Mesendoderm (in vitro differentiated cells): ENCODE measurements around the gene IGF1R.

Source experiments
- DNase-seq: peaks from one replicate; pipeline ENCODE4 v3.0.0; 2013
- H2AK5ac ChIP-seq: 2 replicates; pipeline ENCODE4 v1.6.1; 2013; ENCODE audit warnings: low read length, inconsistent platforms
- H2BK120ac ChIP-seq: 2 replicates; pipeline ENCODE4 v1.6.1; 2013; ENCODE audit warnings: low read depth, mild to moderate bottlenecking, low read length, moderate library complexity, mixed read lengths
- H2BK15ac ChIP-seq: replicated peaks from 2 replicates; pipeline ENCODE4 v1.6.1; 2013; ENCODE audit warnings: low read depth, mild to moderate bottlenecking, moderate library complexity
- H2BK5ac ChIP-seq: 2 replicates; pipeline ENCODE4 v1.6.1; 2013; ENCODE audit warnings: low read length, inconsistent platforms
- H3K18ac ChIP-seq: 2 replicates; pipeline ENCODE4 v1.6.1; 2013; ENCODE audit warnings: mild to moderate bottlenecking, low read length, mixed read lengths
- H3K23ac ChIP-seq: one replicate; pipeline ENCODE4 v1.6.1; 2013; ENCODE audit warnings: low read length
- H3K27ac ChIP-seq: 2 replicates; pipeline ENCODE4 v1.5.1; 2013; ENCODE audit warnings: low read depth, mild to moderate bottlenecking, inconsistent platforms, low read length, moderate library complexity
- H3K27me3 ChIP-seq: 2 replicates; pipeline ENCODE4 v1.6.1; 2013; ENCODE audit warnings: low read length, control low read depth, mild to moderate bottlenecking, inconsistent platforms; ENCODE audit not compliant: insufficient read depth, poor library complexity
- H3K36me3 ChIP-seq: 2 replicates; pipeline ENCODE4 v1.6.1; 2013; ENCODE audit warnings: low read length, inconsistent platforms; ENCODE audit not compliant: control insufficient read depth, insufficient read depth
- H3K4ac ChIP-seq: one replicate; pipeline ENCODE4 v1.6.1; 2013; ENCODE audit warnings: low read depth, mild to moderate bottlenecking, low read length, moderate library complexity
- H3K4me1 ChIP-seq: 2 replicates; pipeline ENCODE4 v1.6.1; 2013; ENCODE audit warnings: low read depth, low read length, inconsistent platforms; ENCODE audit not compliant: control insufficient read depth
- H3K4me2 ChIP-seq: 2 replicates; pipeline ENCODE4 v1.6.1; 2013; ENCODE audit warnings: low read length
- H3K4me3 ChIP-seq: 2 replicates; pipeline ENCODE4 v1.5.1; 2013; ENCODE audit warnings: mild to moderate bottlenecking, low read length
- H3K56ac ChIP-seq: one replicate; pipeline ENCODE4 v1.6.1; 2013; ENCODE audit warnings: low read length
- H3K79me1 ChIP-seq: 2 replicates; pipeline ENCODE4 v1.6.1; 2013; ENCODE audit warnings: low read length, inconsistent platforms
- H3K79me2 ChIP-seq: 2 replicates; pipeline ENCODE4 v1.6.1; 2013; ENCODE audit warnings: mild to moderate bottlenecking, low read length; ENCODE audit not compliant: control insufficient read depth, insufficient read depth
- H3K9ac ChIP-seq: 2 replicates; pipeline ENCODE4 v1.6.1; 2013; ENCODE audit warnings: low read length, inconsistent platforms
- H4K5ac ChIP-seq: one replicate; pipeline ENCODE4 v1.6.1; 2013; ENCODE audit warnings: low read length
- H4K8ac ChIP-seq: one replicate; pipeline ENCODE4 v1.6.1; 2013; ENCODE audit warnings: low read depth, mild to moderate bottlenecking, control low read depth, low read length, moderate library complexity
- WGBS: extraction: QIAGEN DNeasy Blood & Tissue Kit; methylation state at CpG from one replicate; pipeline ENCODE4 v1.1.7; 2013; ENCODE audit warnings: low lambda C conversion rate, missing lambda C conversion rate; ENCODE audit not compliant: insufficient coverage; ENCODE audit errors: extremely low coverage; 5-methylcytosine and 5-hydroxymethylcytosine counted together

Gene IGF1R

DNA sequence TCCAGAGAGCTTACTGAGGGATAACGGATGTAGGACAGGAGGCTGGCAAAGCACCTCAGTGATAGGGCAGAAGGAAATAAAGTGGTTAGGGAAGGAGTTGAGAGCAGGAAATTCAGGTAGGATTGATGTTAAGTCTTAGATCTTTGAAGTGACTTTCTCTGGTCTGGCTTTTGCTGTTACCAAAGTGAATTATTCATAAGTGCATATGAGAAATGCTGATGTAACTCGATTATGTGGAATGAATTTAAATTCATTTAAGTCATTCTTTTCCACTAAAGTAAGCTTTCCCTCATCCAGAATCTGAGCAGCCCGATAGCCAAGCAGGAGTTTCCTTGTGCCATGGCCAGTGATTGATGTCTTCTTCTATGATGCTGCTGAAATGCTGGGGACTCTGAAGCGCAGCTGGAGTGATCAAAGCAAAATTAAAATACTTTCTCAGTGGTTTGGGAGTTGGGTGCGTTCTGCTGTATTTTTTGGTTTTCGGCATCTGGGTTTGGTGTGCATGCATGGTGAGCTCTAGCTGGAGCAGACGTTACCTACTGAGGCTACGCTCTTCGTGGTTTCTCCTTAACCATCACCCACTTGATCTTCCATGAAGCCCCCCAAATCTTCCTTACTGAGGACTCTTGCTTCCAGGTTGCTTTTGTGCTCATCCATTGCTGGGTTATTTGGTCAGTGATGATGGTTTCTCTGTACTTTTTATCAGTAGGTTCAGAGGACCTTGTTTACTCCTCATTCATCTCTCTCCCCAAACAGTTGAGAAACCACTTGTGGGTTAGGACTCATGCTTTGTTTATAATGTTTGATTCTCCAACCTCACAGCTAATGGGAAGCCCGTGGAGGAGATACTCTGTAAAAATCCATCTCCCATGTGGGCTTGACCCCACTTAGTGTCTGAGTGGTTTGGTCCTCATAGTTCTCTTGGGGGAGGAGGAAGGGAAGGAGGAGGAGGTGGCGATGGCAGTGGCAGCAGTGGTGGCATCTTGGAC lies 72.5 kb downstream of the IGF1R start:
- Histone ChIP-seq H4K5ac (no peak overlapping the region), H4K8ac (no peak overlapping the region), H3K27me3 (no peaks in the 10 kb centered on the region), H3K4me1 (peaks cover 27% of the 10 kb centered on the region), H3K23ac (no peak overlapping the region), H3K79me1 (peaks cover 54% of the 10 kb centered on the region), H3K79me2 (peaks cover 97% of the 10 kb centered on the region), H3K36me3 (no peaks in the 10 kb centered on the region), H3K4ac (no peak overlapping the region), H3K27ac (no peak overlapping the region), H2AK5ac (no peak overlapping the region), H3K4me3 (no peak overlapping the region), H2BK15ac (no peak overlapping the region), H3K18ac (no peak overlapping the region), H2BK5ac (no peak overlapping the region), H3K4me2 (no peak overlapping the region), H3K56ac (no peak overlapping the region), H2BK120ac (no peak overlapping the region), H3K9ac (no peak overlapping the region)
- no peak for DNase-seq
- no CpG with 5 or more reads among the region's 11 CpGs for WGBS

DNA sequence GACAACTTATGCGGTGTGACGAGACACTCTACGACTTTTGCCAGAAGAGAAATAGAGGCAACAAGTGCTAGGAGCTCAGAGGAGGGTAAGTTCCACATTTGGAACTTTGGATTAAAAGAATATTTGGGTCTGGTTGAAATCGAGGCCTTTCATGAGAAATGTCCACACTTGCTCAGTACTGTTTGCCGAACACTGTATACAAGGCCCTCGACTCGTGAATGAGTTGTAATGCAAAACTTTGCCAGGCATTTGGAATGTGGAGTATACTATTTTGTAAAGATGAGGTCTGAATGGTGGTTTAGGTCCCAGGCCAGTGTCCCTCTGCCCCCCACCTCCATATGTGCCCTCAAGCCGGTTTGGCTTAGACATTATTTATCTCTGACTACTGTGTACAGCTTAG lies 73.9 kb downstream of the IGF1R start:
- no peak overlapping the region for H3K4me2 ChIP-seq
- no peak overlapping the region for H3K56ac ChIP-seq
- no peak overlapping the region for H4K8ac ChIP-seq
- WGBS, result no CpG with 5 or more reads among the region's 8 CpGs
- peaks cover 28% of the 10 kb centered on the region for H3K4me1 ChIP-seq
- H3K36me3 ChIP-seq, result no peaks in the 10 kb centered on the region
- no peak overlapping the region for H2BK15ac ChIP-seq
- no peak overlapping the region for H3K9ac ChIP-seq
- H3K23ac ChIP-seq, result no peak overlapping the region
- no peak overlapping the region for H4K5ac ChIP-seq
- H3K79me1 ChIP-seq, result peaks cover 51% of the 10 kb centered on the region
- H2BK5ac ChIP-seq, result no peak overlapping the region
- no peak overlapping the region for H2AK5ac ChIP-seq
- H3K4me3 ChIP-seq, result no peak overlapping the region
- DNase-seq, result no peak
- H2BK120ac ChIP-seq, result no peak overlapping the region
- peaks cover 87% of the 10 kb centered on the region for H3K79me2 ChIP-seq
- H3K18ac ChIP-seq, result no peak overlapping the region
- H3K27me3 ChIP-seq, result no peaks in the 10 kb centered on the region
- H3K27ac ChIP-seq, result no peak overlapping the region
- H3K4ac ChIP-seq, result no peak overlapping the region

DNA sequence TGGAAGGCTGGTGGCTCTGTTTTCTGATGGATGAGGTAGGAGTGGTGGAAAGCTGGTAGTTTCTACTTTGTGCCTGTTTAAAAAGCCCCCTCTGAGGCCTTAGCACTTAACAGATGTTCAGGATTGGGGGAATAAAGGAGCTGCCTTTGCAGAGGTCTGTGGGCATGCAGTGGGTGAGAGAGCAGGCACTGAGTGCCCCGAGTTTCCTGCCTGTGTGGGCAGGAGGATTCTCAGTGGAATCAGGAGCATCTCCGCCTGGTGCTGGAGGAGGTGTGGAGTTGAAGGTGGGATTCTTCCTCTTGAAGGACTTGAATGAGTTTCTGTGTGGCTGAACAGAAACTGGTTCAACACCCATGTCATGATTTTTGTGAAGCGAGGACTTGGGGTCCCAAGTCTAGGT lies 74.3 kb downstream of the IGF1R start:
- H4K8ac ChIP-seq, result no peak overlapping the region
- no peak overlapping the region for H3K27ac ChIP-seq
- no peak overlapping the region for H3K23ac ChIP-seq
- no peak overlapping the region for H2AK5ac ChIP-seq
- H3K9ac ChIP-seq, result no peak overlapping the region
- no peak overlapping the region for H2BK120ac ChIP-seq
- no peak overlapping the region for H3K18ac ChIP-seq
- no peak overlapping the region for H3K4ac ChIP-seq
- H3K79me2 ChIP-seq, result peaks cover 88% of the 10 kb centered on the region
- no peaks in the 10 kb centered on the region for H3K27me3 ChIP-seq
- no peak overlapping the region for H3K56ac ChIP-seq
- no peaks in the 10 kb centered on the region for H3K36me3 ChIP-seq
- DNase-seq, result no peak
- H3K4me3 ChIP-seq, result no peak overlapping the region
- H2BK15ac ChIP-seq, result no peak overlapping the region
- H3K4me1 ChIP-seq, result peaks cover 31% of the 10 kb centered on the region
- peaks cover 53% of the 10 kb centered on the region for H3K79me1 ChIP-seq
- no peak overlapping the region for H3K4me2 ChIP-seq
- H2BK5ac ChIP-seq, result no peak overlapping the region
- WGBS, result no CpG with 5 or more reads among the region's 3 CpGs
- H4K5ac ChIP-seq, result no peak overlapping the region

DNA sequence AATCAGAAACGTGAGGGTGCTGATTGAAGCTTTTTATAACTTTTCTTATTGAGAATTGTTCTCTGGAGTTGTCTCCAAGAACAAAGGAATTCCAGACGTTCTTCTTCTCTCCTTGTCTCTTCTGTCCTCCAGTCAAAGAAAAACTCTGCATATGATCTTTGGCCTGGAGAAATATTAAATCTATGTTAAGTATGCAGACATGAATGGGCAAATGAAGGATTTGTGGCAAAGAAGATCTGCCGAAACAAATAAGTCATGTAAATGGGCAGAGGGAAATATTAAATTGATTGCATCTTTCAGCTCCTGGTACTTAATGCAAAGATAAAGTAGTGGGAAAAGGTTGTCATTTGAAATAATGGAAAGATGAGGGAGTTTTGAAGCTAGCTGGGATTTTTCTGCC lies 74.9 kb downstream of the IGF1R start:
- Histone ChIP-seq H3K4me2 (no peak overlapping the region), H2BK5ac (no peak overlapping the region), H3K27me3 (no peaks in the 10 kb centered on the region), H3K79me2 (peaks cover 86% of the 10 kb centered on the region), H3K4me1 (peaks cover 28% of the 10 kb centered on the region), H3K4me3 (no peak overlapping the region), H2AK5ac (no peak overlapping the region), H4K5ac (no peak overlapping the region), H4K8ac (no peak overlapping the region), H3K79me1 (peaks cover 50% of the 10 kb centered on the region), H3K4ac (no peak overlapping the region), H3K56ac (no peak overlapping the region), H3K23ac (no peak overlapping the region), H3K36me3 (no peaks in the 10 kb centered on the region), H3K9ac (no peak overlapping the region), H2BK120ac (no peak overlapping the region), H3K18ac (no peak overlapping the region), H2BK15ac (no peak overlapping the region), H3K27ac (no peak overlapping the region)
- no peak for DNase-seq
- no CpG with 5 or more reads among the region's 3 CpGs for WGBS

DNA sequence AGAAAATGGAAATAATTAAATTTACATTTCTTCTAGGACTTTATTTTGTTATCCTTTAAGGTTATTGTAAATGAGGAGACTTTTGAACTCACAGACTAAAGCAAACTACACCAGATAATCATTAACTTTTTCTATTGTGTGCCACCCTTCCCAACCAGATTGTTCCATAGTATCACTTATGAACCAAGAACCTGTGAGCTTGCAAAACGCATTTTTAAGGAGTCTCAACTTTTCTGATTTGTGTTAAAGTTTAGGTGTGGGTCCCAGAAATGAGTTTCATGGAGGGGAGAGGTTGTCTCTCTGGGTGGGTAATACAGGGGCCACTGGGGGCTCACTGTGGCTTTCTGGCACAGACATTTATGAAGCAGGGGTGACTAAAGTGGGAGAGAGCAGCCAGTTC lies 75.7 kb downstream of the IGF1R start:
- H2BK5ac ChIP-seq, result no peak overlapping the region
- H3K18ac ChIP-seq, result no peak overlapping the region
- no peaks in the 10 kb centered on the region for H3K27me3 ChIP-seq
- H4K8ac ChIP-seq, result no peak overlapping the region
- no CpG with 5 or more reads among the region's 1 CpG for WGBS
- no peak overlapping the region for H3K4me3 ChIP-seq
- no peaks in the 10 kb centered on the region for H3K36me3 ChIP-seq
- no peak overlapping the region for H2BK15ac ChIP-seq
- no peak overlapping the region for H3K27ac ChIP-seq
- no peak overlapping the region for H3K4ac ChIP-seq
- no peak for DNase-seq
- no peak overlapping the region for H3K9ac ChIP-seq
- peaks cover 28% of the 10 kb centered on the region for H3K4me1 ChIP-seq
- no peak overlapping the region for H3K23ac ChIP-seq
- no peak overlapping the region for H4K5ac ChIP-seq
- peaks cover 85% of the 10 kb centered on the region for H3K79me2 ChIP-seq
- H3K56ac ChIP-seq, result no peak overlapping the region
- peaks cover 52% of the 10 kb centered on the region for H3K79me1 ChIP-seq
- H2BK120ac ChIP-seq, result no peak overlapping the region
- no peak overlapping the region for H3K4me2 ChIP-seq
- H2AK5ac ChIP-seq, result no peak overlapping the region
